SU-DHL-6 (cell line): ENCODE data around the gene TTLL8.

Experiments used
- H2AFZ ChIP-seq: fragments of 200-600 bp; sonication (generic); 2 replicates; pipeline ENCODE4 v1.6.1; 2014; ENCODE audit warnings: low read depth, mild to moderate bottlenecking, moderate library complexity, mixed read lengths, antibody characterized with exemption, low read length; ENCODE audit not compliant: severe bottlenecking
- H3F3A ChIP-seq: fragments of 200-600 bp; shearing (Covaris generic); 2 replicates; pipeline ENCODE4 v1.6.0; 2016; ENCODE audit warnings: antibody characterized with exemption, mild to moderate bottlenecking; ENCODE audit not compliant: insufficient read depth
- H3K27ac ChIP-seq: fragments of 200-600 bp; sonication (generic); 2 replicates; pipeline ENCODE4 v1.5.1; 2016; ENCODE audit warnings: low read depth, mild to moderate bottlenecking, low read length, moderate library complexity, mixed read lengths
- H3K27me3 ChIP-seq: fragments of 200-600 bp; sonication (generic), shearing (Covaris generic); 2 replicates; pipeline ENCODE4 v1.6.0; 2014; ENCODE audit warnings: mild to moderate bottlenecking, low read length
- H3K36me3 ChIP-seq: fragments of 200-600 bp; sonication (generic); 2 replicates; pipeline ENCODE4 v1.6.1; 2014; ENCODE audit warnings: mild to moderate bottlenecking, low read length, mixed read lengths
- H3K4me2 ChIP-seq: fragments of 300-600, 200-600 bp; shearing (Covaris generic), sonication (generic); 2 replicates; pipeline ENCODE4 v1.6.0; 2014; ENCODE audit warnings: low read length, low read depth, mild to moderate bottlenecking; ENCODE audit not compliant: poor library complexity, severe bottlenecking
- H3K4me3 ChIP-seq: fragments of 200-600 bp; sonication (generic); 2 replicates; pipeline ENCODE4 v1.5.1; 2014; ENCODE audit warnings: antibody characterized with exemption, low read length, mild to moderate bottlenecking, mixed read lengths; ENCODE audit not compliant: insufficient read depth, poor library complexity, severe bottlenecking
- H3K79me2 ChIP-seq: fragments of 200-600 bp; sonication (generic); 2 replicates; pipeline ENCODE4 v1.6.1; 2014; ENCODE audit warnings: mild to moderate bottlenecking, low read length, moderate library complexity; ENCODE audit not compliant: insufficient read depth
- H3K9ac ChIP-seq: fragments of 200-600 bp; sonication (generic); 2 replicates; pipeline ENCODE4 v1.7.0; 2014; ENCODE audit warnings: mild to moderate bottlenecking, low read length
- H3K9me2 ChIP-seq: fragments of 200-600 bp; sonication (generic); replicated peaks from 2 replicates; pipeline ENCODE4 v1.6.1; 2014; ENCODE audit warnings: low read length; ENCODE audit not compliant: insufficient read depth
- H3K9me3 ChIP-seq: fragments of 200-600 bp; sonication (generic); 2 replicates; pipeline ENCODE4 v1.6.1; 2014; ENCODE audit warnings: low read length, mixed read lengths; ENCODE audit not compliant: insufficient read depth
- H4K20me1 ChIP-seq: fragments of 200-600 bp; sonication (generic); 2 replicates; pipeline ENCODE4 v1.6.1; 2014; ENCODE audit warnings: low read depth, mild to moderate bottlenecking, antibody characterized with exemption, low read length, moderate library complexity, mixed read lengths
- EZH2phosphoT487 ChIP-seq: fragments of 200-600 bp; sonication (generic), shearing (Covaris generic); conservative IDR thresholded peaks from 2 replicates; pipeline ENCODE4 v1.6.1; 2018; ENCODE audit warnings: mild to moderate bottlenecking, antibody characterized with exemption, low read length, moderate library complexity, mixed read lengths
- TF ChIP-seq, protein P1 (sequence below): fragments of 200-600 bp; sonication (generic); IDR thresholded peaks from one replicate; pipeline ENCODE4 v1.5.1; 2017; ENCODE audit warnings: antibody characterized with exemption, mild to moderate bottlenecking, low read length, moderate library complexity; ENCODE audit not compliant: insufficient read depth, poor library complexity, severe bottlenecking

Gene TTLL8

DNA sequence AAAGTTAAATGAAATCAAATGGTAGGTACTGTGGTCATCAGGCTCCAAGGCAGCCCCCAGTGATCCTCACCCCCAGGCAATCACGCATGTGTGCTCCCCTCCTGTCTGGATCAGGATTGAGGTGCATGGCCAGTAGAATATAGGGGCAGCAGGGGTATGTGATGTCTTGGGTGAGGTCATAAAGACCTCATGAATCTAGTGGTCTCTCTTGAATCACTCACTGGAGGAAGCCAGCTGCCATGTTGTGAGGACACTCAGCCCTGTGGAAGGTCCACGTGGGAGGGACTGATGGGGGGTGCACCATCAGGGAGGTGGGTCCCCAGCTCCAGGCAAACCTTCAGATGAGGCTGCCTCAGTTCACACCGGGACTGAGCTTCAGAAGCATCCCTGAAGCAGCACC, 38.8 kb downstream of the TTLL8 start:
- no peak overlapping the region for H3K4me3 ChIP-seq
- H3K9me2 ChIP-seq = no peaks in the 10 kb centered on the region
- H2AFZ ChIP-seq = no peak overlapping the region
- H3K9me3 ChIP-seq = no peaks in the 10 kb centered on the region
- TF ChIP-seq, protein P1, sequence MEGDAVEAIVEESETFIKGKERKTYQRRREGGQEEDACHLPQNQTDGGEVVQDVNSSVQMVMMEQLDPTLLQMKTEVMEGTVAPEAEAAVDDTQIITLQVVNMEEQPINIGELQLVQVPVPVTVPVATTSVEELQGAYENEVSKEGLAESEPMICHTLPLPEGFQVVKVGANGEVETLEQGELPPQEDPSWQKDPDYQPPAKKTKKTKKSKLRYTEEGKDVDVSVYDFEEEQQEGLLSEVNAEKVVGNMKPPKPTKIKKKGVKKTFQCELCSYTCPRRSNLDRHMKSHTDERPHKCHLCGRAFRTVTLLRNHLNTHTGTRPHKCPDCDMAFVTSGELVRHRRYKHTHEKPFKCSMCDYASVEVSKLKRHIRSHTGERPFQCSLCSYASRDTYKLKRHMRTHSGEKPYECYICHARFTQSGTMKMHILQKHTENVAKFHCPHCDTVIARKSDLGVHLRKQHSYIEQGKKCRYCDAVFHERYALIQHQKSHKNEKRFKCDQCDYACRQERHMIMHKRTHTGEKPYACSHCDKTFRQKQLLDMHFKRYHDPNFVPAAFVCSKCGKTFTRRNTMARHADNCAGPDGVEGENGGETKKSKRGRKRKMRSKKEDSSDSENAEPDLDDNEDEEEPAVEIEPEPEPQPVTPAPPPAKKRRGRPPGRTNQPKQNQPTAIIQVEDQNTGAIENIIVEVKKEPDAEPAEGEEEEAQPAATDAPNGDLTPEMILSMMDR = no peak
- no peak for TF ChIP-seq EZH2phosphoT487
- H3K36me3 ChIP-seq = no peaks in the 10 kb centered on the region
- H3K27ac ChIP-seq = no peak overlapping the region
- H3F3A ChIP-seq = no peaks in the 10 kb centered on the region
- no peaks in the 10 kb centered on the region for H4K20me1 ChIP-seq
- H3K27me3 ChIP-seq = no peaks in the 10 kb centered on the region
- H3K79me2 ChIP-seq = no peaks in the 10 kb centered on the region
- H3K4me2 ChIP-seq = no peak overlapping the region
- no peak overlapping the region for H3K9ac ChIP-seq

DNA sequence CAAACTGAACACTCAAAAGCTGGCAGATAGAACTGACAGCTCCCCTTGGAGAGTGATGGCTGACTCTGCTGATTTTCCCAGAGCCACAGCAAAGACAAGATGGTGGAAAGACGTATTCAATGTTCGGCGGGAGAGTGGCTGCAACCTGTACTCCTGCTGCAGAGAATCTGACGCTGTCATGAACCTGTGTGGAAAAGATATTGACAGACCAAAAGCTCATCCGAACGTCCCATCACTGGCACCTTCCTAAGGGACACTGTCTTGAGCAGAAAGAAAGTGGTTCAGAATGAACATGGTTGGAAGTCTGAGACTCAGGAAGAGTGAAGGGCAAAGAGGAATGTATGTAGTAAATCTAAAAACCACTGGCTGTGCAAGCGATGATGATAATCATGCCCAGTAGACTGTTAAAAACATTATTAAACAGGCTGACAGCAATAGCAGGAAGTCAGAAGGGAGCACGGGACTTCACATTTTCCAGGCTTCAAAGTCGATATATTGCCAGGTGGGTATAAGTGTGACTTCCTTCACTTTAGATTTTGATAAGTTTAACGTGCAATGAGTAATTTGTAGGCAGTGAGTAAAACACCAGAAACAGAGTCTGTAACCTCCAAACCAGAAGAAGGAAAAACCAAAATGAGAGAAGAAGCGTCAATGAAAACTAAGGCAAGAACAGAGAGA, 39.4 kb downstream of the TTLL8 start:
- Histone ChIP-seq H3K36me3 (no peaks in the 10 kb centered on the region), H3K9me2 (no peaks in the 10 kb centered on the region), H4K20me1 (no peaks in the 10 kb centered on the region), H3K9me3 (no peaks in the 10 kb centered on the region), H3K4me2 (no peak overlapping the region), H3K27me3 (no peaks in the 10 kb centered on the region), H2AFZ (no peak overlapping the region), H3F3A (no peaks in the 10 kb centered on the region), H3K79me2 (no peaks in the 10 kb centered on the region), H3K27ac (no peak overlapping the region), H3K4me3 (no peak overlapping the region), H3K9ac (no peak overlapping the region)
- no peak for TF ChIP-seq EZH2phosphoT487
- TF ChIP-seq, protein P1 = no peak

DNA sequence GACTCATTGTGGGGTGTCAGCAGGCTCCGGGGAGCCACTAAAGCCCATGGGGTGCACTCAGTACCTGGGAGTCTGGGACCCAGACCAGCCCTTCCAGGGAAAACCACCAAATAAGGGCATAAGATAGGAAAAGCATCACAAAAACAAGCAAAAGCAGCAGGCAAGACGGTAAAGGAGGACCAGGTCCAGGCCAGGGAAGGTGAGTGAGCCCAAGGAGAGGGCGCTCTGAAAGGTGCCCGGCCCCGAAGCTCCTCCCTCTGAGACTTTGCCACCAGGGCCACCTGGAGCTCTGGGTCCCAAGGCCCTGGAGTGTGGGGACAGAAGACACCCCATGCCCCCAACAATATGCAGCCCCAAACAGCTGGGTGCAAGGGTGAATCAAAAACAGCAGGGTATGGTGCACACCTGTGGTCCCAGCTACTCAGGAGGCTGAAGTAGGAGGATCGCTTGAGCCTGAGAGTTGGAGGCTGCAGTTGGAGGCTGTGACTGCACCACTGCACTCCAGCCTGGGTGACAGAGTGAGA, 40.3 kb downstream of the TTLL8 start:
- Histone ChIP-seq H3K36me3 (no peaks in the 10 kb centered on the region), H3K9me3 (no peaks in the 10 kb centered on the region), H3K27me3 (no peaks in the 10 kb centered on the region), H3F3A (no peaks in the 10 kb centered on the region), H3K9ac (no peak overlapping the region), H3K9me2 (no peaks in the 10 kb centered on the region), H3K4me3 (no peak overlapping the region), H2AFZ (no peak overlapping the region), H3K27ac (no peak overlapping the region), H3K79me2 (no peaks in the 10 kb centered on the region), H4K20me1 (no peaks in the 10 kb centered on the region), H3K4me2 (no peak overlapping the region)
- TF ChIP-seq EZH2phosphoT487 = no peak
- TF ChIP-seq, protein P1 = no peak
